ENCODE results near the gene STARD7. TPM values are rescaled to one million over a fixed set of nuclear protein-coding genes. Genes with fewer than 3 reads are reported as not detected.

The STARD7 gene
- total and polyA plus RNA-seq, 9 of the 15 experiments (the other 6 are each of a cell fraction or from before 2014, with no cell fraction given) = 90.9 to 196 (median 145) TPM

DNA sequence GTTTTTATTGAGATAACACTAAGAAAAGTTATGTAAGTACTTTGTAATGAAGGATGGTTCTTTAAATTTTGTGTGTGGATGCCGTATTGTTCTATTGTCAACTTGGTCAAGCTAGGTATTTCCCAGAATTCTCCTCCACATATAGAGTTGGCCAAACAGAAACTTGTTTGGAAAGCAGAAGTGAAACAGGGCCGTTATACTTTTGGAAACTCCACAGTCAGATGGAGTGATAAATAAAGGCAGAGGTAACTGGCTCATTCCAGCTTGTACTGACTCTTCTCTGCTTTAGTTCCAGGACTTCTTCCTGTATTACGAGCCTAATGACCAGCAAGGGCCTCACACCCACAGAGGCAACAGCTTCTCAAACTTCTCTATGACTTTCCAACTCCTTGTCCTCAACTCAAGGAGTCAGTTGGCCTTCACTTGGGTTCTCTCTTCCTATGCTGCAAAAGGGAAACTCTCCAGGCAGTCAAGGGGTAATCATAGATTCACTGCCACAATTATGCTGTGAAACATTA lies 16.4 kb upstream of the STARD7 start (continued):
- TF ChIP-seq NEUROD1 (IDR thresholded peaks at IDR 0.05; ENCODE audit: borderline replicate concordance, low read depth, low read length, partially characterized antibody) (no peak), ELF2 (CRISPR knock-in tag; IDR thresholded peaks at IDR 0.05) (peak; percentile 37; the same call in 1 of the 2 replicates), HDGF (IDR thresholded peaks at IDR 0.05) (no peak), GABPA (tag; conservative IDR thresholded peaks at IDR 0.05; ENCODE audit: low read depth) (peak; percentile 42; the same call in 1 of the 2 replicates), NFXL1 (CRISPR knock-in tag; IDR thresholded peaks at IDR 0.05) (peak; percentile 68; the same call in 1 of the 2 replicates), ZBTB8A (IDR thresholded peaks at IDR 0.05; ENCODE audit: partially characterized antibody) (no peak), KLF10 (CRISPR knock-in tag; IDR thresholded peaks at IDR 0.05) (no peak), ETV1 (tag; conservative IDR thresholded peaks at IDR 0.05; ENCODE audit: low read depth) (0 out of 2 replicates have a peak, but pooled peaks have one; percentile 12), RFX1 (IDR thresholded peaks at IDR 0.05) (no peak), NFYB (IDR thresholded peaks at IDR 0.05; ENCODE audit: extremely low read depth, insufficient read length) (no peak), ZNF316 (IDR thresholded peaks at IDR 0.05) (no peak)
- TF ChIP-seq, protein P1, sequence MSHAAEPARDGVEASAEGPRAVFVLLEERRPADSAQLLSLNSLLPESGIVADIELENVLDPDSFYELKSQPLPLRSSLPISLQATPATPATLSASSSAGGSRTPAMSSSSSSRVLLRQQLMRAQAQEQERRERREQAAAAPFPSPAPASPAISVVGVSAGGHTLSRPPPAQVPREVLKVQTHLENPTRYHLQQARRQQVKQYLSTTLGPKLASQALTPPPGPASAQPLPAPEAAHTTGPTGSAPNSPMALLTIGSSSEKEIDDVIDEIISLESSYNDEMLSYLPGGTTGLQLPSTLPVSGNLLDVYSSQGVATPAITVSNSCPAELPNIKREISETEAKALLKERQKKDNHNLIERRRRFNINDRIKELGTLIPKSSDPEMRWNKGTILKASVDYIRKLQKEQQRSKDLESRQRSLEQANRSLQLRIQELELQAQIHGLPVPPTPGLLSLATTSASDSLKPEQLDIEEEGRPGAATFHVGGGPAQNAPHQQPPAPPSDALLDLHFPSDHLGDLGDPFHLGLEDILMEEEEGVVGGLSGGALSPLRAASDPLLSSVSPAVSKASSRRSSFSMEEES (CRISPR knock-in tag; IDR thresholded peaks at IDR 0.05) = no peak
- TF ChIP-seq, protein P2, sequence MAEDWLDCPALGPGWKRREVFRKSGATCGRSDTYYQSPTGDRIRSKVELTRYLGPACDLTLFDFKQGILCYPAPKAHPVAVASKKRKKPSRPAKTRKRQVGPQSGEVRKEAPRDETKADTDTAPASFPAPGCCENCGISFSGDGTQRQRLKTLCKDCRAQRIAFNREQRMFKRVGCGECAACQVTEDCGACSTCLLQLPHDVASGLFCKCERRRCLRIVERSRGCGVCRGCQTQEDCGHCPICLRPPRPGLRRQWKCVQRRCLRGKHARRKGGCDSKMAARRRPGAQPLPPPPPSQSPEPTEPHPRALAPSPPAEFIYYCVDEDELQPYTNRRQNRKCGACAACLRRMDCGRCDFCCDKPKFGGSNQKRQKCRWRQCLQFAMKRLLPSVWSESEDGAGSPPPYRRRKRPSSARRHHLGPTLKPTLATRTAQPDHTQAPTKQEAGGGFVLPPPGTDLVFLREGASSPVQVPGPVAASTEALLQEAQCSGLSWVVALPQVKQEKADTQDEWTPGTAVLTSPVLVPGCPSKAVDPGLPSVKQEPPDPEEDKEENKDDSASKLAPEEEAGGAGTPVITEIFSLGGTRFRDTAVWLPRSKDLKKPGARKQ (CRISPR knock-in tag; IDR thresholded peaks at IDR 0.05) = no peak
- TF ChIP-seq, protein P3, sequence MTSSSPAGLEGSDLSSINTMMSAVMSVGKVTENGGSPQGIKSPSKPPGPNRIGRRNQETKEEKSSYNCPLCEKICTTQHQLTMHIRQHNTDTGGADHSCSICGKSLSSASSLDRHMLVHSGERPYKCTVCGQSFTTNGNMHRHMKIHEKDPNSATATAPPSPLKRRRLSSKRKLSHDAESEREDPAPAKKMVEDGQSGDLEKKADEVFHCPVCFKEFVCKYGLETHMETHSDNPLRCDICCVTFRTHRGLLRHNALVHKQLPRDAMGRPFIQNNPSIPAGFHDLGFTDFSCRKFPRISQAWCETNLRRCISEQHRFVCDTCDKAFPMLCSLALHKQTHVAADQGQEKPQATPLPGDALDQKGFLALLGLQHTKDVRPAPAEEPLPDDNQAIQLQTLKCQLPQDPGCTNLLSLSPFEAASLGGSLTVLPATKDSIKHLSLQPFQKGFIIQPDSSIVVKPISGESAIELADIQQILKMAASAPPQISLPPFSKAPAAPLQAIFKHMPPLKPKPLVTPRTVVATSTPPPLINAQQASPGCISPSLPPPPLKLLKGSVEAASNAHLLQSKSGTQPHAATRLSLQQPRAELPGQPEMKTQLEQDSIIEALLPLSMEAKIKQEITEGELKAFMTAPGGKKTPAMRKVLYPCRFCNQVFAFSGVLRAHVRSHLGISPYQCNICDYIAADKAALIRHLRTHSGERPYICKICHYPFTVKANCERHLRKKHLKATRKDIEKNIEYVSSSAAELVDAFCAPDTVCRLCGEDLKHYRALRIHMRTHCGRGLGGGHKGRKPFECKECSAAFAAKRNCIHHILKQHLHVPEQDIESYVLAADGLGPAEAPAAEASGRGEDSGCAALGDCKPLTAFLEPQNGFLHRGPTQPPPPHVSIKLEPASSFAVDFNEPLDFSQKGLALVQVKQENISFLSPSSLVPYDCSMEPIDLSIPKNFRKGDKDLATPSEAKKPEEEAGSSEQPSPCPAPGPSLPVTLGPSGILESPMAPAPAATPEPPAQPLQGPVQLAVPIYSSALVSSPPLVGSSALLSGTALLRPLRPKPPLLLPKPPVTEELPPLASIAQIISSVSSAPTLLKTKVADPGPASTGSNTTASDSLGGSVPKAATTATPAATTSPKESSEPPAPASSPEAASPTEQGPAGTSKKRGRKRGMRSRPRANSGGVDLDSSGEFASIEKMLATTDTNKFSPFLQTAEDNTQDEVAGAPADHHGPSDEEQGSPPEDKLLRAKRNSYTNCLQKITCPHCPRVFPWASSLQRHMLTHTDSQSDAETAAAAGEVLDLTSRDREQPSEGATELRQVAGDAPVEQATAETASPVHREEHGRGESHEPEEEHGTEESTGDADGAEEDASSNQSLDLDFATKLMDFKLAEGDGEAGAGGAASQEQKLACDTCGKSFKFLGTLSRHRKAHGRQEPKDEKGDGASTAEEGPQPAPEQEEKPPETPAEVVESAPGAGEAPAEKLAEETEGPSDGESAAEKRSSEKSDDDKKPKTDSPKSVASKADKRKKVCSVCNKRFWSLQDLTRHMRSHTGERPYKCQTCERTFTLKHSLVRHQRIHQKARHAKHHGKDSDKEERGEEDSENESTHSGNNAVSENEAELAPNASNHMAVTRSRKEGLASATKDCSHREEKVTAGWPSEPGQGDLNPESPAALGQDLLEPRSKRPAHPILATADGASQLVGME (CRISPR knock-in tag; IDR thresholded peaks at IDR 0.05) = no peak
- TF ChIP-seq, protein P4, sequence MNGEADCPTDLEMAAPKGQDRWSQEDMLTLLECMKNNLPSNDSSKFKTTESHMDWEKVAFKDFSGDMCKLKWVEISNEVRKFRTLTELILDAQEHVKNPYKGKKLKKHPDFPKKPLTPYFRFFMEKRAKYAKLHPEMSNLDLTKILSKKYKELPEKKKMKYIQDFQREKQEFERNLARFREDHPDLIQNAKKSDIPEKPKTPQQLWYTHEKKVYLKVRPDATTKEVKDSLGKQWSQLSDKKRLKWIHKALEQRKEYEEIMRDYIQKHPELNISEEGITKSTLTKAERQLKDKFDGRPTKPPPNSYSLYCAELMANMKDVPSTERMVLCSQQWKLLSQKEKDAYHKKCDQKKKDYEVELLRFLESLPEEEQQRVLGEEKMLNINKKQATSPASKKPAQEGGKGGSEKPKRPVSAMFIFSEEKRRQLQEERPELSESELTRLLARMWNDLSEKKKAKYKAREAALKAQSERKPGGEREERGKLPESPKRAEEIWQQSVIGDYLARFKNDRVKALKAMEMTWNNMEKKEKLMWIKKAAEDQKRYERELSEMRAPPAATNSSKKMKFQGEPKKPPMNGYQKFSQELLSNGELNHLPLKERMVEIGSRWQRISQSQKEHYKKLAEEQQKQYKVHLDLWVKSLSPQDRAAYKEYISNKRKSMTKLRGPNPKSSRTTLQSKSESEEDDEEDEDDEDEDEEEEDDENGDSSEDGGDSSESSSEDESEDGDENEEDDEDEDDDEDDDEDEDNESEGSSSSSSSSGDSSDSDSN (IDR thresholded peaks at IDR 0.05; ENCODE audit: borderline replicate concordance in 1 of 2, low read depth in 2 of 2, low read length in 2 of 2) = no peak

Measured in K562 (cell line).